Esophagus squamous epithelium (tissue), 5 donors: ENCODE data around the gene OR2A2. TPM values are rescaled to one million over a fixed set of nuclear protein-coding genes. Genes with fewer than 3 reads are reported as not detected.

Source experiments
- DNase-seq: peaks from one replicate; lab custom pipeline; 2025; lab: John Stamatoyannopoulos, UW
- H3K27ac ChIP-seq, 4 donors: fragments of 200-600 bp; sonication (generic); one replicate each; pipeline ENCODE4 v1.5.1; 2016 to 2019; ENCODE audit warnings: mild to moderate bottlenecking in 1 of 4
- H3K27me3 ChIP-seq, 4 donors: fragments of 200-600 bp; sonication (generic); 1 replicate in 3 of 4; 2 replicates in 1 of 4; pipeline versions ENCODE4 v1.5.1 to v1.6.0; 2017 to 2021; ENCODE audit warnings: antibody characterized with exemption in 1 of 4
- H3K36me3 ChIP-seq, 3 donors: fragments of 200-600 bp; sonication (generic); one replicate each; pipeline ENCODE4 v1.5.1; 2016 to 2019
- H3K4me1 ChIP-seq, 3 donors: fragments of 200-600 bp; sonication (generic); one replicate each; pipeline ENCODE4 v1.5.1; 2017 to 2019
- H3K4me3 ChIP-seq, 4 donors: fragments of 200-600 bp; sonication (generic); 1 replicate in 3 of 4; 2 replicates in 1 of 4; pipeline ENCODE4 v1.5.1; 2016 to 2019; ENCODE audit warnings: mild to moderate bottlenecking in 2 of 4, moderate library complexity in 1 of 4
- H3K9me3 ChIP-seq, 3 donors: fragments of 200-600 bp; sonication (generic); one replicate each; pipeline ENCODE4 v1.5.1; 2016 to 2019
- POLR2A ChIP-seq, 4 donors: fragments of 450-650 bp; IDR thresholded peaks; one replicate each; pipeline ENCODE4 v1.6.1; 2017; ENCODE audit warnings: antibody characterized with exemption in 4 of 4, mild to moderate bottlenecking in 4 of 4, moderate library complexity in 3 of 4
- WGBS, 2 donors: methylation state at CpG; one replicate each; pipeline ENCODE4 v1.1.5; 2018; 5-methylcytosine and 5-hydroxymethylcytosine counted together
- intact Hi-C: fragments of 100-400 bp; cut with DNase I; formaldehyde crosslinking; loops from one replicate; pipeline ENCODE4 v1.15.0; 2022
- total RNA-seq, 4 donors: library from RNA; depleted of rRNA; stranded (reverse); fragments of >200 nt; gene quantifications; one replicate each; pipeline ENCODE4 v1.1.0, GENCODE V29; 2016
- TF ChIP-seq, protein P1 (sequence below), 6 experiments: fragments of 450-650 bp in 4 of 6; fragments of 200-600 bp in 2 of 6; sonication (generic) in 2 of 6; IDR thresholded peaks; one replicate each; pipeline ENCODE4 v1.5.1; 2016 to 2019; ENCODE audit warnings: antibody characterized with exemption in 6 of 6, mild to moderate bottlenecking in 4 of 6, moderate library complexity in 4 of 6
- donor health status: DM: yes; HTN: yes; CAD: no.

Gene OR2A2
- total RNA-seq, 4 donors from 2014 or later = not detected

DNA sequence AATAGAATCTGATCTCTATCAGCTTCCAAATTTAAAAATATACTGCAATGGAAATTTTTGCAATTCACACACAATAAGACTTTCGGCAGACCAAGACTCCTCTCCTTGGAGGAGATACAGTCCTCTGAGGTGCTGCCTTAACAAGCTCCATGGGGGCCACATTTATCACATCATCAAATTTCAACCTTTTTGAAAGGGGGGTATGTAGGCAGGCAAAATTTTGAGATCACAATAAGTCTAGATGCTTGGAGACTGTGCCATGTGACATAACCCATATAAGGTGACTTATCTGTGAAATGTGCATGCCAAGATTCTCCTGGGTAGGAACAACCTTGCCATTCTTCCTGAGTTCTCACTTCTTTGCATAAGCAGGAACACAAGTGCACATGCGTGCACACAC, 23.4 kb upstream of the OR2A2 start, which contains the start of gene OR2A12:
Gene OR2A12, plus strand, starts transcription at position 301 of the 400 bp plus-strand sequence. CDS start 8,830 bp downstream, outside the sequence.
- intact Hi-C loops = no loop called here
- TF ChIP-seq, protein P1, sequence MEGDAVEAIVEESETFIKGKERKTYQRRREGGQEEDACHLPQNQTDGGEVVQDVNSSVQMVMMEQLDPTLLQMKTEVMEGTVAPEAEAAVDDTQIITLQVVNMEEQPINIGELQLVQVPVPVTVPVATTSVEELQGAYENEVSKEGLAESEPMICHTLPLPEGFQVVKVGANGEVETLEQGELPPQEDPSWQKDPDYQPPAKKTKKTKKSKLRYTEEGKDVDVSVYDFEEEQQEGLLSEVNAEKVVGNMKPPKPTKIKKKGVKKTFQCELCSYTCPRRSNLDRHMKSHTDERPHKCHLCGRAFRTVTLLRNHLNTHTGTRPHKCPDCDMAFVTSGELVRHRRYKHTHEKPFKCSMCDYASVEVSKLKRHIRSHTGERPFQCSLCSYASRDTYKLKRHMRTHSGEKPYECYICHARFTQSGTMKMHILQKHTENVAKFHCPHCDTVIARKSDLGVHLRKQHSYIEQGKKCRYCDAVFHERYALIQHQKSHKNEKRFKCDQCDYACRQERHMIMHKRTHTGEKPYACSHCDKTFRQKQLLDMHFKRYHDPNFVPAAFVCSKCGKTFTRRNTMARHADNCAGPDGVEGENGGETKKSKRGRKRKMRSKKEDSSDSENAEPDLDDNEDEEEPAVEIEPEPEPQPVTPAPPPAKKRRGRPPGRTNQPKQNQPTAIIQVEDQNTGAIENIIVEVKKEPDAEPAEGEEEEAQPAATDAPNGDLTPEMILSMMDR (IDR thresholded peaks at IDR 0.05) = no peak
- no peak for TF ChIP-seq POLR2A (IDR thresholded peaks at IDR 0.05)
- H3K4me1 ChIP-seq = no peaks in the 10 kb centered on the region
- WGBS, 2 donors = 88 to 93% methylated on average over 2 of the region's 2 CpGs
- no peak within 1 kb of the TSS for H3K4me3 ChIP-seq
- peaks cover 0 to 4% (median 0%) of the 10 kb centered on the region in 3 donors for H3K9me3 ChIP-seq
- H3K36me3 ChIP-seq = no peaks in the 10 kb centered on the region
- DNase-seq = no peak
- no peak within 1 kb of the TSS for H3K27ac ChIP-seq
- H3K27me3 ChIP-seq = no peaks in the 10 kb centered on the region

DNA sequence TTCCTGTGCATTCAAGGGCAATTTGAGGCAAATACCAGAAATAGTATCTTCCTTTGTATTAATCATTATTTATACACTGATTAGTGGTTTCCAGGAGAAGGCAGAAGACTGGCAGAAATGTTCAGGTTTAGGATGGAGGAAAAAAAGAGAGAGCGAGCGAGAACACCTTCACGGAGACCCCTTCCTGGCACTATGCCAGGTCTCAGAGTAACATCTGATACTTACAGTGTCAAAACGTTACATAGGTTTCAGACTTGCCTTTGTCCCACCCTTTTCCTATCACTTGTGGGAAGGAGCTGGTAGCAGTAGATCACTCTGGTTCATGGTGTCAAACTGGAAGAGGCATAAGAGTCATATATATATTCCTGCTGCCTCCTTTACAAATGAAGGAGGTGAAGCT, 22.7 kb upstream of the OR2A2 start:
- DNase-seq = no peak
- no peaks in the 10 kb centered on the region for H3K27me3 ChIP-seq
- H3K27ac ChIP-seq = no peak overlapping the region
- intact Hi-C loops = no loop called here
- H3K36me3 ChIP-seq = no peaks in the 10 kb centered on the region
- peaks cover 0 to 4% (median 0%) of the 10 kb centered on the region in 3 donors for H3K9me3 ChIP-seq
- no peaks in the 10 kb centered on the region for H3K4me1 ChIP-seq
- TF ChIP-seq, protein P1 (IDR thresholded peaks at IDR 0.05) = no peak
- TF ChIP-seq POLR2A (IDR thresholded peaks at IDR 0.05) = no peak
- 63 to 64% methylated on average over 4 of the region's 4 CpGs for WGBS, 2 donors
- no peak overlapping the region for H3K4me3 ChIP-seq

DNA sequence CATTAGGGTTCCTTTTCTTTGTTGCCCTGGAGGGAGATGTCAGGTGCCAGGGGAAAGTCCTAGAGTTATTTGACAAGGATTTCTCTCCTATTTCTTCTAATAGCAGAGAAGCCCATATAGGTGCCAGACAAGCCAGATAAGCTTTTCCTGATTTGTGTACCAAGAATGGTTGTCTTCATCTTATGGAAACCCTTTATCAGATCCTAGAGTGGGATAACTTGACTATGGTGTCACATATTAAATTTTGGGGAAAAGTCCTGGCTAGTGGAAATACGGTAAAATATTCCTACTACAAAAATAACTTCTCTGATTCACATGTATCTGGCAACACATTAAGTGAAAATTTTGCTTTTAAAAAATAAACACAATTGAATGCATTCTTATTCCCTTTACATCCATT, 22.2 kb upstream of the OR2A2 start:
- whole genome bisulfite sequencing, 2 donors = 61 to 77% methylated on average over 1 of the region's 1 CpG
- Histone ChIP-seq H3K36me3 (no peaks in the 10 kb centered on the region), H3K27me3 (no peaks in the 10 kb centered on the region), H3K4me1 (no peaks in the 10 kb centered on the region), H3K4me3 (no peak overlapping the region), H3K27ac (no peak overlapping the region), H3K9me3 (peaks cover 0 to 4% (median 0%) of the 10 kb centered on the region in 3 donors)
- intact Hi-C loops = no loop called here
- no peak for DNase-seq
- TF ChIP-seq POLR2A (IDR thresholded peaks at IDR 0.05) = no peak
- TF ChIP-seq, protein P1 (IDR thresholded peaks at IDR 0.05) = no peak

DNA sequence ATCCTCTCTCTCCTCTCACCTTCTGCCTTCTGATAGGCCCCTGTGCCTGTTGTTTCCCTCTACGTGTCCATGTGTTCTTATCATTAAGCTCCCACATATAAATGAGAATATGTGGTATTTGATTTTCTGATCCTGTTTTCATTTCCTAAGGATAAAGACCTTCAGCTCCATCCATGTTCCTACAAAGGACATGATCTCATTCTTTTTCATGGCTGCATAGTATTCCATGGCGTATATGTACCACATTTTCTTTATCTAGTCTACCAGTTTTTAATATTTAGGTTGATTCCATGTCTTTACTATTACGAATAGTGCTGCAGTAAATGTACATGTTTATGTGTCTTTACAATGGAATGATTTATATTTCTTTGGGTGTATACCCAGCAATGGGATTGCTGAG, 18.7 kb upstream of the OR2A2 start:
- H3K4me1 ChIP-seq = no peaks in the 10 kb centered on the region
- no peak for DNase-seq
- intact Hi-C loops = no loop called here
- H3K9me3 ChIP-seq = peaks cover 0 to 4% (median 0%) of the 10 kb centered on the region in 3 donors
- H3K27me3 ChIP-seq = no peaks in the 10 kb centered on the region
- H3K4me3 ChIP-seq = no peak overlapping the region
- WGBS, 2 donors = 84 to 85% methylated on average over 3 of the region's 3 CpGs
- TF ChIP-seq, protein P1 (IDR thresholded peaks at IDR 0.05) = no peak
- no peak for TF ChIP-seq POLR2A (IDR thresholded peaks at IDR 0.05)
- H3K36me3 ChIP-seq = no peaks in the 10 kb centered on the region
- H3K27ac ChIP-seq = no peak overlapping the region

DNA sequence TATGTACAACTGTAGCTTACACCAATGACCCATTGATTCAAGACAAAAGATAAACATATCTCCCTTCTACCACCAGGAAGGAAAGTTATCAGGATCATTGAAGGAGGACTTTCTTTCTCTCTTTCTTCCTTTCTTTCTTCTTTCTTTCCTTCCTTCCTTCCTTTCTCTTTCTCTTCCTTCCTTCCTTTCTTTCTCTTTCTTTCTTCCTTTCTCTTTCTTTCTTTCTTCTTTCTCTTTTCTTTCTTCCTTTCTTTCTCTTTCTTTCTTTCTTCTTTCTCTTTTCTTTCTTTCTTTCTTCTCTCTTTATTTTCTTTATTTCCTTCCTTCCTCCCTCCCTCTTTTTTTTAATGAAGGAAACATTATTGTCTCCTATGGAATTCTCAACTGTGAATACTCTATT, 10.6 kb upstream of the OR2A2 start:
- Histone ChIP-seq H3K9me3 (no peaks in the 10 kb centered on the region), H3K4me3 (no peak overlapping the region), H3K27me3 (no peaks in the 10 kb centered on the region), H3K27ac (no peak overlapping the region), H3K36me3 (no peaks in the 10 kb centered on the region), H3K4me1 (no peaks in the 10 kb centered on the region)
- intact Hi-C loops = no loop called here
- no peak for TF ChIP-seq POLR2A (IDR thresholded peaks at IDR 0.05)
- TF ChIP-seq, protein P1 (IDR thresholded peaks at IDR 0.05) = no peak
- DNase-seq = no peak
